MCF 10A (cell line): ENCODE results near the gene OLA1. TPM values are rescaled to one million over a fixed set of nuclear protein-coding genes. Genes with fewer than 3 reads are reported as not detected.
"Not testable (repeated sequence)": the region's sequence is repeated elsewhere in the genome, so short reads cannot be mapped to it uniquely, and the experiment has no call there.

Experiments used
- BruUV-seq: library from RNA; stranded (reverse); fragments of 400-500 nt; replicated peaks from 2 replicates; lab custom pipeline; 2021; lab: Mats Ljungman, UMichigan
- CTCF ChIA-PET: fragments of 300-600 bp; sonication (Branson Sonifier 250); formaldehyde crosslinking; extraction: SDS; loops from one replicate; lab custom pipeline; 2021; ENCODE audit warnings: antibody characterized with exemption, inconsistent platforms; lab: Yijun Ruan, JAX
- POLR2A ChIA-PET: fragments of 300-600, 350-650 bp; sonication (Branson Sonifier 250); formaldehyde crosslinking; extraction: SDS; loops from one replicate; lab custom pipeline; 2020; ENCODE audit warnings: antibody characterized with exemption, inconsistent platforms; lab: Yijun Ruan, JAX
- DNase-seq: peaks from one replicate; pipeline ENCODE4 v3.0.0-alpha.2; 2018; ENCODE audit not compliant: unreplicated experiment
- H3K27ac Mint-ChIP-seq: one replicate; pipeline ENCODE4 v1.8.0; 2022; ENCODE audit warnings: mild to moderate bottlenecking, low read depth, mixed read lengths; ENCODE audit not compliant: unreplicated experiment
- H3K27me3 Mint-ChIP-seq: one replicate; pipeline ENCODE4 v1.8.0; 2022; ENCODE audit warnings: mixed read lengths; ENCODE audit not compliant: insufficient read depth, unreplicated experiment
- H3K36me3 Mint-ChIP-seq: one replicate; pipeline ENCODE4 v1.8.0; 2022; ENCODE audit warnings: mild to moderate bottlenecking, moderate library complexity, mixed read lengths; ENCODE audit not compliant: insufficient read depth, unreplicated experiment
- H3K4me1 Mint-ChIP-seq: one replicate; pipeline ENCODE4 v1.8.0; 2022; ENCODE audit warnings: mixed read lengths; ENCODE audit not compliant: insufficient read depth, unreplicated experiment
- H3K4me3 Mint-ChIP-seq: one replicate; pipeline ENCODE4 v1.8.0; 2022; ENCODE audit warnings: mild to moderate bottlenecking, moderate library complexity, mixed read lengths; ENCODE audit not compliant: unreplicated experiment
- H3K9me3 Mint-ChIP-seq: one replicate; pipeline ENCODE4 v1.8.0; 2022; ENCODE audit warnings: mixed read lengths; ENCODE audit not compliant: unreplicated experiment
- CTCF ChIP-seq: fragments of 200-600 bp; IDR thresholded peaks from one replicate; pipeline ENCODE4 v1.8.0; 2022; ENCODE audit warnings: antibody characterized with exemption, mild to moderate bottlenecking; ENCODE audit not compliant: unreplicated experiment
- intact Hi-C: fragments of 100-400 bp; cut with micrococcal nuclease; formaldehyde crosslinking; loops from 2 replicates; pipeline ENCODE4 v1.14.1; 2022
- total RNA-seq: library from RNA; stranded (reverse); gene quantifications from 2 replicates; pipeline ENCODE4 v1.2.3, GENCODE V29; 2022

The OLA1 gene
- total RNA-seq, 1 experiment from 2014 or later = 224 TPM

GRCh38 chr2:174247474-174248186 lies 702 bp downstream of the OLA1 start:
- TF ChIP-seq CTCF = no peak
- POLR2A ChIA-PET = interaction anchor here (0.5 to 6.8 kb wide), 32 partner anchors 8 to 838 kb away, joined by 3 to 65 read pairs (median 4); no protein-coding TSS in a partner anchor
- Mint-ChIP-seq H3K36me3 (peaks cover 38% of the 10 kb centered on the region), H3K27me3 (no peaks in the 10 kb centered on the region), H3K27ac (peak overlapping the region; percentile 94), H3K4me3 (peak overlapping the region; percentile 94), H3K4me1 (peaks cover 13% of the 10 kb centered on the region), H3K9me3 (no peaks in the 10 kb centered on the region)
- CTCF ChIA-PET = no interaction called here
- peak; percentile 54 for DNase-seq
- intact Hi-C loops = loop anchor here (2.0 to 10.0 kb wide), 4 partner anchors 17 to 283 kb away; partner anchors contain the start of gene SP3
- BruUV-seq = no TSS peak

- peak overlapping the region; percentile 94 for H3K4me3 Mint-ChIP-seq
- H3K27ac Mint-ChIP-seq = peak overlapping the region; percentile 94
- H3K36me3 Mint-ChIP-seq = peaks cover 45% of the 10 kb centered on the region
- no peaks in the 10 kb centered on the region for H3K27me3 Mint-ChIP-seq
- no peaks in the 10 kb centered on the region for H3K9me3 Mint-ChIP-seq
- ChIA-PET CTCF (no interaction called here), POLR2A (interaction anchor here (0.9 to 6.8 kb wide), 13 partner anchors 12 to 169 kb away, joined by 3 to 65 read pairs (median 3); no protein-coding TSS in a partner anchor)
- TF ChIP-seq CTCF = no peak
- intact Hi-C loops = loop anchor here (10.0 kb wide), 1 partner anchor 282 kb away; the partner anchor contains the start of gene SP3
- no peak for DNase-seq
- no TSS peak for BruUV-seq
- peaks cover 13% of the 10 kb centered on the region for H3K4me1 Mint-ChIP-seq
Observed at GRCh38 chr2:174246944-174247381, 1.4 kb downstream of the OLA1 start.

GRCh38 chr2:174245628-174246027 lies 2.7 kb downstream of the OLA1 start:
- Mint-ChIP-seq H3K36me3 (peaks cover 58% of the 10 kb centered on the region), H3K4me1 (peaks cover 13% of the 10 kb centered on the region)
- intact Hi-C loops = loop anchor here (10.0 kb wide), 1 partner anchor 281 kb away; the partner anchor contains the start of gene SP3
- DNase-seq, BruUV-seq, H3K9me3 Mint-ChIP-seq, H3K27ac Mint-ChIP-seq, H3K4me3 Mint-ChIP-seq, H3K27me3 Mint-ChIP-seq: not testable (repeated sequence)
- ChIA-PET CTCF (interaction anchor here (0.6 to 1.2 kb wide), 3 partner anchors 91 to 283 kb away, joined by 3 to 6 read pairs (median 4); no protein-coding TSS in a partner anchor), POLR2A (interaction anchor here (6.8 kb wide), 1 partner anchor 10 kb away, joined by 65 read pairs; no protein-coding TSS in a partner anchor)

GRCh38 chr2:174245065-174245464 lies 3.3 kb downstream of the OLA1 start:
- Mint-ChIP-seq H3K9me3 (no peaks in the 10 kb centered on the region), H3K27me3 (no peaks in the 10 kb centered on the region), H3K27ac (no peak overlapping the region), H3K36me3 (peaks cover 59% of the 10 kb centered on the region), H3K4me3 (no peak overlapping the region), H3K4me1 (peaks cover 13% of the 10 kb centered on the region)
- intact Hi-C loops = loop anchor here (10.0 kb wide), 1 partner anchor 280 kb away; the partner anchor contains the start of gene SP3
- no peak for DNase-seq
- CTCF ChIA-PET = interaction anchor here (0.6 to 1.2 kb wide), 3 partner anchors 91 to 283 kb away, joined by 3 to 6 read pairs (median 4); no protein-coding TSS in a partner anchor
- no peak for TF ChIP-seq CTCF
- no TSS peak for BruUV-seq
- POLR2A ChIA-PET = interaction anchor here (0.5 to 6.8 kb wide), 3 partner anchors 10 to 44 kb away, joined by 3 to 65 read pairs (median 3); no protein-coding TSS in a partner anchor
